Islet precursor cell (in vitro differentiated cells): ENCODE data around the gene FNIP2.
"Not testable (repeated sequence)": the region's sequence is repeated elsewhere in the genome, so short reads cannot be mapped to it uniquely, and the experiment has no call there.

ENCODE experiments used
- DNase-seq: peaks from one replicate; pipeline ENCODE4 v3.0.0-alpha.2; 2018

Gene FNIP2

GRCh38 chr4:158875455-158875854 is 106.6 kb downstream of the FNIP2 start:
- DNase-seq: no peak

DNA sequence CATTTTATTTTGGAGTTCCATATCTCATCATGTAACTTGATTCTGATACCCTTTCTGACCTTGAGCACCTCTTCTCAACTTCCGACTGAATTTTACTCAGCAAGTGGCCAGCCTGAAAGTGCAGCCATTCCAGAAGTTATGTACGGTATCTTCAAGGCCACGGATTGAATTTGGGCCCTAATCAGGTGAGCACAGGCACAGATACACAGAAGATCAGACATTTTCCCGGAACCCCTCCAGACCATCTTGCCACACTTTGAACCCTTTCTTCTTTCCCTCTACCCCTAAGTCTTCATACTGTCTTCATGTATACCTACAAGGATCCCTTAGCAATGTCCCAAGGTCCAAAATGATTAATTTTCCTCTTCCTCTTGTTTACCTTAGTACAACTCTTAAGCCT is 108.2 kb downstream of the FNIP2 start:
- no peak for DNase-seq

DNA sequence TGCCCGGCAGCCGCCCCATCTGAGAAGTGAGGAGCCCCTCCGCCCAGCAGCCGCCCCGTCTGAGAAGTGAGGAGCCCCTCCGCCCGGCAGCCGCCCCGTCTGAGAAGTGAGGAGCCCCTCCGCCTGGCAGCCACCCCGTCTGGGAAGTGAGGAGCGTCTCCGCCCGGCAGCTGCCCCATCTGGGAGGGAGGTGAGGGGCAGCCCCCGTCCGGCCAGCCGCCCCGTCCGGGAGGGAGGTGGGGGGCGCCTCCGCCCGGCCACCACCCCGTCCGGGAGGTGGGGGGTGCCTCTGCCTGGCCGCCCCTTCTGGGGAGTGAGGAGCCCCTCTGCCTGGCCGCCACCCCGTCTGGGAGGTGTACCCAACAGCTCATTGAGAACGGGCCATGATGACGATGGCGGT is 113.3 kb downstream of the FNIP2 start:
- DNase-seq: not testable (repeated sequence)

GRCh38 chr4:158884280-158884679 is 115.5 kb downstream of the FNIP2 start:
- DNase-seq: no peak

- no peak for DNase-seq
These were observed 116.7 kb downstream of the FNIP2 start for GRCh38 chr4:158885564-158885963.

- no peak for DNase-seq
These were observed 121.5 kb downstream of the FNIP2 start for GRCh38 chr4:158890294-158890693.

GRCh38 chr4:158891256-158891655 is 122.4 kb downstream of the FNIP2 start:
- DNase-seq: no peak

GRCh38 chr4:158894826-158895225 is 126.0 kb downstream of the FNIP2 start:
- no peak for DNase-seq

- peak; percentile 63 for DNase-seq
These were observed 127.2 kb downstream of the FNIP2 start for GRCh38 chr4:158895797-158896576.

- DNase-seq: not testable (repeated sequence)
These were observed 127.9 kb downstream of the FNIP2 start for GRCh38 chr4:158896577-158897238.

- not testable (repeated sequence) for DNase-seq
These were observed 131.6 kb downstream of the FNIP2 start for GRCh38 chr4:158900408-158900807.

GRCh38 chr4:158902280-158903078 is 133.7 kb downstream of the FNIP2 start:
- peak; percentile 96 for DNase-seq

- no peak for DNase-seq
These were observed 134.2 kb downstream of the FNIP2 start for GRCh38 chr4:158903079-158903456.

GRCh38 chr4:158903472-158904043 is 134.7 kb downstream of the FNIP2 start:
- no peak for DNase-seq

GRCh38 chr4:158904815-158905214 is 136.0 kb downstream of the FNIP2 start:
- DNase-seq: no peak

- DNase-seq: no peak
These were observed 137.2 kb downstream of the FNIP2 start for GRCh38 chr4:158906073-158906472.

GRCh38 chr4:158912390-158912789 is 143.6 kb downstream of the FNIP2 start:
- no peak for DNase-seq

DNA sequence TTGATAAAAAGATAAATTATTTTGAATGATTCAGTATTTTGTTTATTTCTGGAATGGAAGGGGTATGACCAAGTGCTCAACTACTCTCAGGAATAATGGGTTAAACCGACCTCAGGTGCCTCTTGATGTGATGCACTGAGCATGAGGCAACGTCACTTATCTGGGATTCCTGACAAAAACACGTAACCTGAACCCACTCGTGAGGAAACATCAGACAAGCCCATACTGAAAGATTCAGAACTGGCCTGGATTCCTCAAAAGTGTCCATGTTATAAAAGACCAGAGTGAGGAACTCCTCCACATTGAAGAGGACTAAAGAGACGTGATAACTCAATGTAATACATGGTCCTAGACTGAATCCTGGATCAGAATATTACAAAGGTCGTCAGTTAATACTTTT is 144.0 kb downstream of the FNIP2 start:
- no peak for DNase-seq

DNA sequence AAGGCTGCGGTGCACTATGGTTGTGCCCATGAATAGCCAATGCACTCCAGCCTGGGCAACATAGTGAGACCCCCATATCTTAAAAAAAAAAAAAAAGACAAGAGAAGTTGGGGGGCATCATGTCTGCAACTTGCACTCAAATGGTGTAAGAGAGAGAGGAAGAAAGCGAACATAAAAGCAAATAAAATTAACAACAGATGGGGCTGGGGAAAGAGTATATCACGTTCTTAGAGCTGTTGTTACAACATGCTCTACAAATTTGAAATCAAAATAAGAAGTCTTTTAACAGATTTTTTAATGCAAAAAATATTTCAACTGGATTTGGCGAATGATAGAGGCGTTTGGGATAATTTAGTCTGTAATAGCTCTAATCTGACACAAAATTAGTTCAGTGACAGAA is 144.9 kb downstream of the FNIP2 start:
- no peak for DNase-seq

DNA sequence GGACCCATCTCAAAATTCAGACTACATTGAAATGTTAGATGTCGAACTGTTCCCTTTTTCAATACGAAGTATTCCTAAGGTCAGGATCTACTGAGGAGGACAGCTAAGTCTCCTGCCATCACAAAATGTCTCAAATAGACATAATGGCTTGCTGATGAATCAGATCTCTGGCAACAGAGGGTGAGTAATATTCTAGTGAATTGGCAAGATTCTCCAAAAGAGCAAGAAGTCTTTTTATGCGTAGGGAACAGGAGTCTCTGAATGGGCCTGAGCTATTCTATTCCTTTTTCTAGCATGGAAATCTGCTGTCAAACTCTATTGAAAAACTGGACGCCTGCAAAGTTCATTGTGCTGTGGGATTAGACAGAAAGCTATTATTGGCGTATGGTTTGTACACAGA is 145.4 kb downstream of the FNIP2 start:
- DNase-seq: no peak

- no peak for DNase-seq
These were observed 146.9 kb downstream of the FNIP2 start for GRCh38 chr4:158915683-158916241.

GRCh38 chr4:158920452-158920996 is 151.7 kb downstream of the FNIP2 start:
- not testable (repeated sequence) for DNase-seq

GRCh38 chr4:158927774-158928173 is 158.9 kb downstream of the FNIP2 start:
- DNase-seq: not testable (repeated sequence)
